Effector memory CD8-positive, alpha-beta T cell (primary cell): ENCODE results near the gene AKR1D1.
"Not testable (repeated sequence)": the region's sequence is repeated elsewhere in the genome, so short reads cannot be mapped to it uniquely, and the experiment has no call there.

Experiments
- ATAC-seq: fragments of 150-1000 bp; cut with Tn5 transposase; replicated peaks from 2 replicates; pipeline ENCODE4 v1.10.0; 2021; ENCODE audit warnings: mild to moderate bottlenecking, moderate library complexity
- DNase-seq, 3 experiments: peaks; one replicate each; pipeline ENCODE4 v3.0.0; 2021
- H3K27ac Mint-ChIP-seq, 2 donors: one replicate each; pipeline ENCODE4 v1.8.0; 2022; ENCODE audit warnings: mild to moderate bottlenecking in 2 of 2, mixed read lengths in 2 of 2, moderate library complexity in 2 of 2
- H3K27me3 Mint-ChIP-seq, 2 donors: one replicate each; pipeline ENCODE4 v1.8.0; 2022; ENCODE audit warnings: mixed read lengths in 2 of 2
- H3K36me3 Mint-ChIP-seq: one replicate; pipeline ENCODE4 v1.8.0; 2022; ENCODE audit warnings: mild to moderate bottlenecking, moderate library complexity, mixed read lengths; ENCODE audit not compliant: insufficient read depth
- H3K4me1 Mint-ChIP-seq, 2 donors: one replicate each; pipeline ENCODE4 v1.8.0; 2022; ENCODE audit warnings: low read depth in 2 of 2, mixed read lengths in 2 of 2
- H3K4me3 Mint-ChIP-seq, 2 donors: one replicate each; pipeline ENCODE4 v1.8.0; 2022; ENCODE audit warnings: mild to moderate bottlenecking in 2 of 2, mixed read lengths in 2 of 2, moderate library complexity in 2 of 2
- H3K9me3 Mint-ChIP-seq, 2 donors: one replicate each; pipeline ENCODE4 v1.8.0; 2022; ENCODE audit warnings: mixed read lengths in 2 of 2

The AKR1D1 gene

DNA sequence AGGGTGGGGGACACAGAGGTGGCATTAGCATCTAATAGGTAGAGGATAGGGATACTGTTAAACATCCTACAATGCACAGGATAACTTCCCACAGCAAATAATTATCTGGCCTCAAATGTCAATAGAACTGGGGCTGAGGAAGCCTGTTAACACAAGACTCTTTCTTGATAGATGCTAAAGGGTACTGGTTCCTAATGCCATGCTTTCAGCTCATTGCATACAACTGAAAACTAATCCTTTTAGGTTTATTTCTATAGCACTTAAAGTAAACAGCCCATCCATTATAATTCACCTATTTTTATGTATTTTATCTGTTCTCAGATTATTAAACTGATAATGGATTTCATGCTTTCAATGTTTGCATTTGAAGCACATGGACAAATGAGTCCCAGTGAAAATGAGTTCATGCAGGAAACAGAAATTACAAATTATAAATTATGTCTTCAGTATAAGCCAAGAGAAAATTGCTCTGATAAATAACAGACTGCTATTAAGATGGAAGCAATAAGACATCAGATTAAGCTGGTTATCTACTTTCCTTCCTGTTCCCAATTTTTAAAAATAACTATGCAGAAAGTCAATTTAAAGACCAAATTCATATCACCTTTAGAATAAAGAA is 66.4 kb downstream of the AKR1D1 start:
- H3K4me3 Mint-ChIP-seq: no peak overlapping the region
- peaks cover 4% of the 10 kb centered on the region for H3K36me3 Mint-ChIP-seq
- H3K4me1 Mint-ChIP-seq: peaks cover 0 to 6% of the 10 kb centered on the region in 2 donors
- no peak overlapping the region for H3K27ac Mint-ChIP-seq
- DNase-seq (no peak), ATAC-seq (no peak)
- H3K27me3 Mint-ChIP-seq: peaks cover 29 to 34% of the 10 kb centered on the region in 2 donors
- H3K9me3 Mint-ChIP-seq: no peaks in the 10 kb centered on the region

DNA sequence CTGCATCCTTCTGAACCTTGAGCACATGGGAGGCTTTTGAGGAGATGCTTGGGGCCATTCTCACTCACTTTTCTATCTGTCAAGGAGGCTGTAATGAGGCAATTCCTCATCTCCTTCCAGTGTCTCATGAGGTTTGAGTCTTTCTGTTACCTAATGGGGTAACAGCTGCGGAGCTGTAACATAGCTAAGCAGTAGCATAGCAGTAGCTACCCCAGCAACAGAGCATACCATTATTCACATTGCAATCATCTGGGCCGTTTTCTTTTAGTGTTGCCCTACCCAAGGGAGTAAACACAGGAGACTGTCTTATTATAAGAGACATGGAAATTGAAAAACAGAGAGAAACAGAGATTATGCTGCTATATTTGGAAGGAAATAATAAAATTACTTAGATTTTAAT is 68.7 kb downstream of the AKR1D1 start:
- Mint-ChIP-seq H3K27ac (no peak overlapping the region), H3K36me3 (peaks cover 4% of the 10 kb centered on the region)

DNA sequence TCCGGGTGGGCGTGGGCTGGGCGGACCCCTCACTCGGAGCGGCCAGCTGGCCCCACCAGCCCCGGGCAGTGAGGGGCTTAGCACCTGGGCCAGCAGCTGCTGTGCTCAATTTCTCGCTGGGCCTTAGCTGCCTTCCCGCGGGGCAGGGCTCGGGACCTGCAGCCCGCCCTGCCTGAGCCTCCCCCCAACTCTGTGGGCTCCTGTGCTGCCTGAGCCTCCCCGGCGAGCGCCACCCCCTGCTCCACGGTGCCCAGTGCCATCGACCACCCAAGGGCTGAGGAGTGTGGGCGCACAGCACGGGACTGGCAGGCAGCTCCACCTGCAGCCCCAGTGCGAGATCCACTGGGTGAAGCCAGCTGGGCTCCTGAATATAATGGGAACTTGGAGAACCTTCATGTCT is 70.0 kb downstream of the AKR1D1 start:
- not testable (repeated sequence) for H3K4me1 Mint-ChIP-seq, H3K9me3 Mint-ChIP-seq, ATAC-seq, H3K36me3 Mint-ChIP-seq, H3K27ac Mint-ChIP-seq, H3K4me3 Mint-ChIP-seq, DNase-seq
- peaks cover 32 to 38% of the 10 kb centered on the region in 2 donors for H3K27me3 Mint-ChIP-seq

More for the DNA sequence above, 68.7 kb downstream of the AKR1D1 start:
- no peak for ATAC-seq
- peaks cover 24 to 25% of the 10 kb centered on the region in 2 donors for H3K27me3 Mint-ChIP-seq
- H3K4me3 Mint-ChIP-seq: no peak overlapping the region
- DNase-seq: no peak
- peaks cover 0 to 6% of the 10 kb centered on the region in 2 donors for H3K4me1 Mint-ChIP-seq
- no peaks in the 10 kb centered on the region for H3K9me3 Mint-ChIP-seq

DNA sequence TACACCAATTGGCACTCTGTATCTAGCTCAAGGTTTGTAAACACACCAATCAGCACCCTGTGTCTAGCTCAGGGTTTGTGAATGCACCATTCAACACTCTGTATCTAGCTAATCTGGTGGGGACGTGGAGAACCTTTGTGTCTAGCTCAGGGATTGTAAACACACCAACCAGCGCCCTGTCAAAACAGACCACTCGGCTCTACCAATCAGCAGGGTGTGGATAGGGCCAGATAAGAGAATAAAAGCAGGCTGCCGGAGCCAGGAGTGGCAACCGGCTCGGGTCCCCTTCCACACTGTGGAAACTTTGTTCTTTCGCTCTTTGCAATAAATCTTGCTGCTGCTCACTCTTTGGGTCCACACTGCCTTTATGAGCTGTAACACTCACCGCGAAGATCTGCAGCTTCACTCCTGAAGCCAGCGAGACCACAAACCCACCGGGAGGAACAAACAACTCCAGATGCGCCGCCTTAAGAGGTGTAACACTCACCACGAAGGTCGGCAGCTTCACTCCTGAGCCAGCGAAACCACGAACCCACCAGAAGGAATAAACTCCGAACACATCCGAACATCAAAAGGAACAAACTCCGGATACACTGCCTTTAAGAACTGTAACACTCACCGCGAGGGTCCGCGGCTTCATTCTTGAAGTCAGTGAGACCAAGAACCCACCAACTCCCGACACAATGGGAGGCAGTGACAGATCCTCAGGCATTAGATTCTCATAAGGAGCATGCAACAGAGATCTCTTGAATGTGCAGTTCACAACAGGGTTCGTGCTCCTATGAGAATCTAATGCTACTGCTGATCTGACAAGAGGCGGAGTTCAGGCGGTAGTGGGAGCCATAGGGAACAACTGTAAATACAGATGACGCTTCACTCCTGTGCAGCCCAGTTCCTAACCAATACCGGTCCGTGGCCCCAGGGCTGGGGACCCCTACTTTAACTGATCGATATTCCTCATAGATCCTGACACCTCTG is 70.8 kb downstream of the AKR1D1 start:
- ATAC-seq, DNase-seq, H3K36me3 Mint-ChIP-seq, H3K27ac Mint-ChIP-seq, H3K4me1 Mint-ChIP-seq, H3K9me3 Mint-ChIP-seq: not testable (repeated sequence)
- Mint-ChIP-seq H3K4me3 (peak overlapping the region; percentile 43 to 61), H3K27me3 (peaks cover 40 to 42% of the 10 kb centered on the region in 2 donors)

DNA sequence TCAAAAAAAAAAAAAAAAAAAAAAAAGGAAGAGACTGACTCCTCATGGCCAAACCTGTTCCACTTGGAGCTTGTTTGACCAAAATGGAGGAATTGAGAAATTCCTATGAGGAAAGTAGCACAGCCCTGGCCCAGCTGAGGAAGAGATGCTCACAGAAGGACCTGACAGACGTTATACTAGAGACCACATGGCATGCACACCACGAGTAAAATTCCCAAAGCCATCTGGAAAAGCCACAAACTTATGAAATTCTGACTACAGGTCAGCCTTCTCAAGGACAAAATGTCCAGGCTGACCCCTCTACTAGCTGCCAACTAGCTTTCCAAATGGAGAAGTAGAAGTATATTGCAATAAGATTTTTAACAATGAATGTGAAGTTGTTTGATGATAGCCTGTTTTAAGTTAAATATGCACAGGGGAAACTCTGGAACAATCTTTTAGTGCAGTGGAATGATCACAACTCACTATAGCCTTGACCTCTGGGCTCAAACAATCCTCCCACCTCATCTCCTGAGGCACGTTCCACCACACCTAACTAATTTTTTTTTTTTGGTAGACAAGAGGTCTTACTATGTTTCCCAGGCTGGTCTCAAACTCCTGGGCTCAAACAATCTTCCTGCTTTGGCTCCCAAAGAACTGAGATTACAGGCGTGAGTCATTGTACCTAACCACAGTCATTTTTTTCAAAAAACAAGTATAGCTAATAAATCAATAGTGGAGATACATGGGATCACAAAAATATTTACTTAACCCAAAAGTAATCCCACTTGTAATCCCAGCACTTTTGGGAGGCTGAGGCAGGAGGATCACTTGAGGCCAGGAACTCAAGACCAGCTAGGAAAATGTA is 75.7 kb downstream of the AKR1D1 start:
- Mint-ChIP-seq H3K36me3 (no peaks in the 10 kb centered on the region), H3K27me3 (peaks cover 33 to 37% of the 10 kb centered on the region in 2 donors), H3K9me3 (no peaks in the 10 kb centered on the region), H3K27ac (no peak overlapping the region), H3K4me3 (no peak overlapping the region), H3K4me1 (peaks cover 0 to 3% of the 10 kb centered on the region in 2 donors)
- no peak for ATAC-seq
- no peak for DNase-seq

DNA sequence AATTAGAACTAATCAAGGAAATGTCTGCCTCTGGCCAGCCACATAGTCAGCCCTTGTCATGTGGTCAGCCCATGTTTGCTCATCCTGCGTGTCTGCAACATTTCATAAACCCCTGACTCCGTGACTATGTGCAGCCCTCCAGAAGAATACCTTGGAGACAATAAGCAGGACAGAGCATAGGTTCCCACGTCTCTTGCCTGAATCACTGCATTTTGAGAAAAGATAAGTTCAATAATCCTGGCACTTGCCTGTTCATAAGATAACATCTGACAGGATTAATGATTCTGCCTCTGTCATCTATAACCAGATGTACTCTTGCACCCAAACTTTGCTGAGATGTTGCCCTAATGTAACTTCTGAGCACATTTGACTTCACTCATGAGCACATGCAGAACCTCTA is 78.4 kb downstream of the AKR1D1 start:
- no peak for DNase-seq
- Mint-ChIP-seq H3K9me3 (no peaks in the 10 kb centered on the region), H3K4me1 (no peaks in the 10 kb centered on the region), H3K27me3 (peaks cover 26 to 28% of the 10 kb centered on the region in 2 donors), H3K4me3 (no peak overlapping the region), H3K36me3 (no peaks in the 10 kb centered on the region), H3K27ac (no peak overlapping the region)
- ATAC-seq: no peak

DNA sequence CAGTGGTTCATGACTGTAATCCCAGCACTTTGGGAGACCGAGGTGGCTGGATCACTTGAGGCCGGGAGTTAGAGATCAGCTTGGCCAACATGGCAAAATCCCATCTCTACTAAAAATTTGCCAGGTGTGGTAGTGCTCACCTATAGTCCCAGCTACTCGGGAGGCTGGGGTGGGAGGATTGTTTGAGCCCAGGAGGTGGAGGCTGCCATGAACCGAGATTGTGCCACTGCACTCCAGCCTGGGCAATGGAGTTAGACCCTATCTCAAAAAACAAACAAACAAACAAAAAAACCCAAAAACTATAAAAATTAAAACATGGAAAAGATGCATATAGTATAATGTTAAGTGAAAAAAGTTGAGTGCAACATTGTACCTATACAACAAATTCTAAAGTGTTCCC is 81.4 kb downstream of the AKR1D1 start:
- H3K4me1 Mint-ChIP-seq: no peaks in the 10 kb centered on the region
- H3K9me3 Mint-ChIP-seq: no peaks in the 10 kb centered on the region
- ATAC-seq (no peak), DNase-seq (no peak)
- peaks cover 6 to 8% of the 10 kb centered on the region in 2 donors for H3K27me3 Mint-ChIP-seq
- no peak overlapping the region for H3K27ac Mint-ChIP-seq
- no peaks in the 10 kb centered on the region for H3K36me3 Mint-ChIP-seq
- H3K4me3 Mint-ChIP-seq: no peak overlapping the region

DNA sequence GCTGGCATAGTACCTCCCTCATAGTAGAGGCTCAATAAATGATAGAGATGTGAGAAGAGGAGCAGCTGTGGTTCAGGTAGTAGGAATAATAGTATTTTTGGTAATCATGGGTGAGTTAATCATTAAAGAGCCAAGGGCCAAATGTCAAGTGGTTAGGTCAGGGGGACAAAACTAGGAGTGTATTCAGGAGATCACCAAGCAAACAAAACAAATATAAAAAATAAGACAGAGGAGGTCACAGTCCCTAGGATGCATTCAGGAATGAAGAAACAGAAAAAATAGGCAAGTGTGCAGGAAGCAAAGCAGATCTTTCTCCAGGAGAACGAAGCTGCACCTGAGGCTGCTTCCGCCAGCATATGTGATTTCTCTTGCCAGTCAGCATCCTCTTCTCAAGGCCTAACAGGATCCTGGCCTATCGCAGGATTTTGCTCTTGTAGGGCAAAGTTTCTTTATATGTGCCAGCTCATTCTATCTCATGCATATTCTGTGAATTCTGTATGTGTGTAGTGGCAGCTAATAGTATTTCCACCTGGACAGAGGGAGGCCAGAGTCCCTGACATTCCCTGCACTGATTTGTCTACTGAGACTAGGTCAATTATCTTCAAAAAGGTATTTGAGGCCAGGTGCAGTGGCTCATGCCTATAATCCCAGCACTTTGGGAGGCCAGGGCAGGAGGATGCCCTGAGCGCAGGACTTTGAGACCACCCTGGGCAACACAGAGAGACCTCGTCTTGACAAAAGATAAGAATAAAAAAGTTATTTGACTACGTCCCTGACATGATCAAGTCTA is 82.7 kb downstream of the AKR1D1 start:
- Mint-ChIP-seq H3K27me3 (no peaks in the 10 kb centered on the region), H3K36me3 (no peaks in the 10 kb centered on the region), H3K9me3 (peaks cover 0 to under 1% of the 10 kb centered on the region in 2 donors), H3K27ac (no peak overlapping the region), H3K4me3 (no peak overlapping the region), H3K4me1 (no peaks in the 10 kb centered on the region)
- ATAC-seq (no peak), DNase-seq (no peak)

DNA sequence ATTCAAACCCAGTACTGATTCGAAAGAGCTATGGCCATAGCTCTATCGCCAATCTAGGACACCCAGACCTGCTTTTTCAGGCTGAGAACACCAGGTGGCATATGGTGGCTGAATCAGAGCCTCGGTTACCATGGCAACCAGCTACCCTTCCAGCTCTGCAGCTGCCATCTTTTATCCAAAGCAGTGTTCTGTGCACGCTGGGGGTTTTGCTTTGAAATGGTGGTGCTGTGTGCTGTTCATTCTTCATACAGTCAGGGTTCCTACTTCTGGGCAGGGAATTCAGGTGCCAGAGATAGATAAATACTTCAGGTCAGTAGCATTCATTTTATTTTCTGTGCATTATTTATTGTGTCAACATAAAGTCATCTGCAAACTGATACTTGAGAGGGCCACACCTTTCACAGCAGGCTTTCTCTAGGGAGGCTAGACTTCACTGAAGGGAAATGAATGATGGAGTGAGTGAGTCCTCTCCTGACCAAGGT is 85.4 kb downstream of the AKR1D1 start:
- Mint-ChIP-seq H3K27me3 (no peaks in the 10 kb centered on the region), H3K9me3 (peaks cover 0 to 15% of the 10 kb centered on the region in 2 donors), H3K4me1 (no peaks in the 10 kb centered on the region), H3K36me3 (no peaks in the 10 kb centered on the region), H3K27ac (no peak overlapping the region), H3K4me3 (no peak overlapping the region)
- peak; percentile 98 for ATAC-seq
- DNase-seq: peak; percentile 50 to 61 (median 59)

DNA sequence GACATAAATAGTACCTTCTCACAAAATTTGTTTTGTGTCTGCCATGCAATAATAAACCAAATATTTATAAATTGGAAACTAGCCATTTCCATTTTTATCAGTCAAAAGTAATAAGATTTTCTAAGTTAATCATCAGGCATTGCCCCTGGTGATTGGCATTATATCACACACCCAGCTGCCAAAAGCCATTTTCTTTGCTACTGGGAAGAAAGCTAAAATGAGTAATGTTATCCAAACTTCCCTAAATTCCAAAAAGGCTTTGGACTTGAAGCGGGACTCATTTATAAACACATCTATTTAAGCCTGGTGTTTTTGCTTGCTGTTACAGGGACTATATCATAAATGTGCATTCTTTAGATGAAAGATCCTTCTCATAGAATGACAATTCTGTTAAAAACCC is 86.0 kb downstream of the AKR1D1 start:
- Mint-ChIP-seq H3K9me3 (peaks cover 0 to 15% of the 10 kb centered on the region in 2 donors), H3K4me1 (no peaks in the 10 kb centered on the region), H3K36me3 (no peaks in the 10 kb centered on the region), H3K4me3 (no peak overlapping the region), H3K27ac (no peak overlapping the region), H3K27me3 (peaks cover 0 to 5% of the 10 kb centered on the region in 2 donors)
- ATAC-seq (no peak), DNase-seq (no peak)

DNA sequence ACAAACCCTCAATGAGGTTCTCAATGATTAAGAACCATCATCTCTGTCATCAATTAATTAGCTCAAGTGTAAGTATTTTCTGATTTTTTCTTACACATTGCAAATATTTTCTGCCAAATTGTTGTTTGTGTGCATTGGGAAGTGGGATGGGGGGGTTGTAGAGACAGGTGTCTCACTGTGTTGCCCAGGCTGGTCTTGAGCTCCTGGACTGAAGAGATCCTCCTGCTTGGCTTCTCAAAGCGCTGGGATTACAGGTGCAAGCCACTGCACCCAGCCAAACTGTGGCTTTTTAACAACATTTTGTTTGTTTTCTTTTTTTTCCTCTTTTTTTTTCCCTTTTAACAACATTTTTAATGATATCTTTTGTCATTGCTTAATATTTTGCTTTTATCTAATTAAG is 87.5 kb downstream of the AKR1D1 start:
- ATAC-seq (no peak), DNase-seq (no peak)
- Mint-ChIP-seq H3K4me1 (no peaks in the 10 kb centered on the region), H3K4me3 (no peak overlapping the region), H3K9me3 (peaks cover 0 to 15% of the 10 kb centered on the region in 2 donors), H3K27ac (no peak overlapping the region), H3K36me3 (no peaks in the 10 kb centered on the region), H3K27me3 (peaks cover 7 to 20% of the 10 kb centered on the region in 2 donors)

DNA sequence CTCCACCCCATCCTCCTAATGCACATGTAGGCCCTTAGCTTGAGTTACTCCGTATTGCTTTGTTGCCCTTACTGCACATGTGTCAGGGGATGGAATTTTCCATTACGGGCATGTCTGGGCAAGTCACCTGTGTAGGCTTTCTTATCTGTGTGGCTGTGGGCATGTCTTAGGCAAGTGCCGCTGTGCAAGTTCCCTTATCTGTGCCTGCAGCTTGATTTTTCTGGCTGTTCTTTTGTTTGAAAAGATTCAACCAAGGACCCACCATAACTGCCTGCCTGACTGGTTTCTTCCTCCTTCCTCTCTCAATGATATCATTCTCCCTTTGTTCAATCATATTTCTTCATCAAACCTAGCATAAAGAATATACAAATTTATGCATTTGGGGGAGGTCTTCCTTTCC is 88.5 kb downstream of the AKR1D1 start:
- no peak for DNase-seq
- Mint-ChIP-seq H3K9me3 (peaks cover 0 to 15% of the 10 kb centered on the region in 2 donors), H3K4me3 (no peak overlapping the region), H3K4me1 (no peaks in the 10 kb centered on the region), H3K27ac (no peak overlapping the region), H3K36me3 (no peaks in the 10 kb centered on the region), H3K27me3 (peaks cover 15 to 27% of the 10 kb centered on the region in 2 donors)
- no peak for ATAC-seq
